SU-DHL-6 (cell line): ENCODE results near the gene SFPQ.

Experiments
- CTCF ChIP-seq: fragments of 200-600 bp; sonication (generic); IDR thresholded peaks from one replicate; pipeline ENCODE4 v1.5.1; 2017; ENCODE audit warnings: antibody characterized with exemption, mild to moderate bottlenecking, low read length, moderate library complexity; ENCODE audit not compliant: insufficient read depth, poor library complexity, severe bottlenecking
- EZH2phosphoT487 ChIP-seq: fragments of 200-600 bp; sonication (generic), shearing (Covaris generic); conservative IDR thresholded peaks from 2 replicates; pipeline ENCODE4 v1.6.1; 2018; ENCODE audit warnings: mild to moderate bottlenecking, antibody characterized with exemption, low read length, moderate library complexity, mixed read lengths

- TF ChIP-seq CTCF (no peak), EZH2phosphoT487 (no peak)
Observed at GRCh38 chr1:35136780-35137179, 56.2 kb downstream of the SFPQ start.
